Stimulated activated CD8-positive, alpha-beta memory T cell treated with anti-CD3 and anti-CD28 coated beads, Interleukin-2, amount 100 ng/mL, for 48 hours (primary cell): ENCODE results near the gene CACNB2.
"Not testable (repeated sequence)": the region's sequence is repeated elsewhere in the genome, so short reads cannot be mapped to it uniquely, and the experiment has no call there.

Source experiments
- DNase-seq, 2 donors: peaks; one replicate each; pipeline ENCODE4 v3.0.0-alpha.2; 2020; ENCODE audit warnings: low read depth in 2 of 2

Gene CACNB2

DNA sequence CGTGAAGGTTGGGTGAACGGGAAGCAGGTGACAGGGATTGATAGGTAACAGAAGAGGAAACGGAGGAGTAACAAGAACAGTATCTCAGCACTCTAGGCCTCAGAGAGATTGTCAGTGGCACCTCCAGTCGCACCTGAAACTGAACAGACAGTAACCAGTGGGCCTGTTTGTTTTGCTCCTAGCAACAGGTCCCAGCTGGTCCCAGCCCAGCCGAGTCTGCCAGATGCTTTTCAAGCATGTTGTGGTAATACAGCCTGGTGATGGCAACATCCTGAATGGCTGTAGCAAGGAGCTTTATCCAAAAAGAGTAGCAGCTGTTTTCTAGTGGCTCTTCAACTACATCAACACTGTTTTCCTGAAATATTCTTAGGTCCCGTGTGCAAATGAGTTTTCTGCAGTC lies 4.7 kb downstream of the CACNB2 start:
- DNase-seq, result no peak

DNA sequence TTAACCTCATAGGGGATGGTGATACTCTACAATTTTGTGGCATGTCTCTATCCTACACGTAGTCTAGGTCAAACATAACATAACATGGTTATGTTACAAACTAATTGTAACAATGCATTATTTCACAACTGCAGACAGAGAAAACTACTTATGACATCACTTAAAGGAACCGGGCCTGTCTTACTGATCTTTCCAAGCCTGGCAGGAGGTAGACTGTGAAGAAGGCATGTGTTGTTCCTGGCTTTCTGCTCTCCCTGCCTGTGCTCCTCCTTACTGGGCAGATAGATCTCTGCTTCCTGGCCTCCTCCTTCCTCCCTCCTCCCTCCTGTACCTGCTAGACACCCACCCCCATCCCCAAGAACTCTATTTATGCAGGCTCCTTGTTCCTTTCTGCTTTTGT lies 5.4 kb downstream of the CACNB2 start:
- no peak for DNase-seq

DNA sequence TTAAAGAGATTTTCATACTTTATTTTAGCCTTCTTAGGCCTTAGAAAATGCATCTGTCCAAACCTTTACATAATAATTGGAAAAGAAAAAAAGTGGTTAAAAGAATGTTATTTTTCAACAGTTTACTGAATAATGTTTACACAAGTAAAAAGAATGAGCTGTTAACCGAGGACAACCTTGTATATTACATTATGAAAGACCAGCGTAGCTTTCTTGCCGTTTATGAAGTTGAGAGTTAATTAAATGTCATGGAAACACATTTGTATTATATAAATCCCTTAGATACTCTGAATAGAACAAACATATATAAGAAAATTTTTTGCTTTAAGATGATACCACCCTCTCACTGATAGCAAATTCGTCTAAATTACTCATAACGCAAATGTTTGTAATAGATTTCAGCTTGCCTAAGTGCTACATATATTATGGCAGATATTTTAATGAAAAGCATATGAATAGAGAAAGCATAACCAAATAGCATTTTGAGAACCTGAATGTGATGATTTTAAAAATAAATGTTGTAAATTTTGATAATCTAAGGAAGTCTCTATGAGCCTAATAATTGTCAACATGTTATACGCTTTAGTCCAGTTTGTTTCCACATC lies 9.1 kb downstream of the CACNB2 start:
- no peak for DNase-seq

DNA sequence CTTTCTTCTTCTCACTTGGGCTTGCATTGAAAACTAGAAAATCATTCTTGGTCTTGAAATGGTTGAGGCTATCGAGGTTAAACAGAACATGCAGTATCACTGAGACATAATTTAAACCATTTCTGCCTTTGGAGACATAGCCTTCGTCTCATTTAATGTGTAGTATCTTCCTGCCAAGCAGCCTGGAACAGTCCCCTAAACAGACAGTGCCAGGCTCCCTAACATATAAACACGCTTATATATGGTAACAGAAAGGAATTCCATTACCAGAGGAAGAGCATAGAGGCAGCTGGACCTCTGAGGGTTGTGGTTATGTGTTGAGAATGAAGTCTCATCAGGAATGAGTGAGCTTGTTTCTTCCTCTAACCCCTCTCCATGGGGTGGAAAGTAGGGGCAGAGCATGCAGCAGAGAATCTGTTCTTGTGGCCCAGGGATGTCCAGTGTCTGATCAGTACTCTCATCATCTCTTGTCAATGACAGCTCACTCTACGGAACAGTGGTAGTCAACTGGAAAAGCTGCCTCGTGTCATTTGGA lies 11.2 kb downstream of the CACNB2 start:
- no peak for DNase-seq

DNA sequence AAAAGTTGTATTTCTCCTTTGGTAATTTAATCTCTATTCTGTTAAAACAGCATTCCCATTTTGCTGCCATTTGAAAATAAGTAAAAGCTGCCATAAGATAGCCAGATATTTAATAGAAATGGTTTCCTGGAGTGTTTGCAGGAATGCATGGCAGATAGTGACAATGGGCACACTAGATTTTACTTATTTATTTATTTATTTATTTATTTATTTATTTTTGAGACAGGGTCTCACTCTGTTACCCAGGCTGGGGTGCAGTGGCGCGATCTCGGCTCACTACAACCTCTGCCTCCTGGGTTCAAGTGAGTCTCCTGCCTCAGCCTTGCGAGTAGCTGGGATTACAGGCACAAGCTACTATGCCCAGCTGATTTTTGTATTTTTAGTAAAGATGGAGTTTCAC lies 13.2 kb downstream of the CACNB2 start:
- DNase-seq, result not testable (repeated sequence)

DNA sequence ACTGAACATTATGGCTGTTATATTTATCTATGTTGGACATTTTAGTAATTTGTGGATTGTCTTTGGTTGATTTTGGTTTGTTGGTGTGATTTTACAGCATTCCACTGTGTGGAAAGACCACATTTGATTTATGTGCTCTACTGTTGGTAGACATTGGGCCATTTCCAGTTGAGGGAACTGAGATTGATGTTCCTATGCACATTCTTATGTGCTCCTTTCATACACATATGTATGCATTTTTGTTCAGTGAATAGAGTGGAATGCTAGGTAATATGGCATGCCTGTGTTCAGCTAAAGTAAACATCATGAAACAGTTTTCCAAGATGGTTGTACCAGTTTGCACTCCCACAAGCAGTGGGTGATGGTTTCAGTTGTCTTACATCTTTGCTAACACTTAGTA lies 15.1 kb downstream of the CACNB2 start:
- DNase-seq, result no peak

DNA sequence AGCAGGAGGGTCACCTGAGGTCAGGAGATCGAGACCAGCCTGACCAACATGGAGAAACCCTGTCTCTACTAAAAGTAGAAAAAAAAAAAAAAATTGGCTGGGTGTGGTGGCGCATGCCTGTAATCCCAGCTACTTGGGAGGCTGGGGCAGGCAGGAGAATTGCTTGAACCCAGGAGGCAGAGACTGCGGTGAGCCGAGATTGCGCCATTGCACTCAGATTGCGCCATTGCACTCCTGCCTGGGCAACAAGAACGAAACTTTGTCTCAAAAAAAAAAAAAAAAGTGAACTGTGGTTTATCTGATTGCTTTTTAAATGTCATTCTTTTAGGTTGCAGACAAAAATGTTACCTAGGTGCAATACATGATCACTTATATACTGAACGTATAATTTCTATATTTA lies 16.6 kb downstream of the CACNB2 start:
- not testable (repeated sequence) for DNase-seq

DNA sequence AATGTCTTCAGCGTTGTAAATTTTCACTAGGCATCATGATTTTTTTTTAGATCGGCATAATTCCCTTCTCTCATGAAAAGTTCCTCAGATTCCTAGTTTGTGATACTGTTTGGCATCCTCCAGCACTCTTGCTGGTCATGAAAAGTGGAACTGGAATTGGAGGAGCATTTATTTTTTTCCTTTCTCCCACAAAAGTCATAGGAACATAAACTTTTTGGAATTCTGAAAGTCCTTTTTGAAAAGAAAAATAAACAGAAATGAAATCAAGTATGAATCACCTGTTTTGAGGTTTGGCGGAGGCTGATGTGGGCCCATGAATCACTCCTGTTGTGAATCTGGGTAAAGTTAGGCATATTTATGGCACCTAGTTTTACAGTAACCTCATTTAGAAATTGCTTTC lies 17.7 kb downstream of the CACNB2 start:
- DNase-seq, result no peak

DNA sequence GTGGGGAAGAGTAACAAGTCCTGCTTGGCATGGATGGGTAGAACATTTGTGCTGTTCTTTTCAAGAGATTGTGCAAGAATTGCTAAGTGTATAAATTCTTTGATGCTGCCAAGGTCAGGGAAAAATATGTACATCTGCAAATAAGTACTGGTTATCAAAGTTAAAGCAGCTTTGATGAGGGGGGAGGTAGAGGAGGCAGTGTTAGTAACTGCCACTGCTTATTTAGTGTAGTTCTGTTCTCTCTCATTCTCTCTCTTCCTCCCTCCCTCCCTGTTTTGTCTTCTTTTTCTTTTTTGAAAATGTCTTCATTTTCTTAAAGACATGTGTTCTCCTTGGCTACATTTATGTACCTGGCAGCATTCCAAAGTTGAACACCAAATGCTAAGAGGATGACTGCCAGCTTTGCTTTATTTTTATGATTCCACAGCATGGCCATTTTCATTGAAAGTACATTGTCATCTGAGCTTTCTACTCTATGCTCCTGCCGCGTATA lies 18.6 kb downstream of the CACNB2 start:
- no peak for DNase-seq

DNA sequence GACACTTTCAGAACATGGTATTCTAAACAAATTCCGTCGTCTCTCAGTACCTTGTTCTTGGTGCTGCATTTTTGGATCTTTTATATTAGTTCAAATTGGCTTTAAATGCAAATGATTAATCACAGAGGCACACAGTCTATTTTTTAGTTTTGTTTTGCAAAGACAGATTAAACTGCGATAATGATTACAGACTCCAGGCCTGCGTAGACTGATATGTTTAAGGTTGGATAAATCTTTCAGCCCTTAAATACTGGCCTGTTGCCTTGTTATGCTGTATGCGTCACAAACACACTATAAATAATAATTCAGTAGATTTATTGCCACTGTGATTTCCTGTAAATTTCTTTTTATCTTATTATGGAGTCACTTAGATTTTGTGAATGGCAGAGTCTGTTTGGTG lies 19.3 kb downstream of the CACNB2 start:
- DNase-seq, result no peak

DNA sequence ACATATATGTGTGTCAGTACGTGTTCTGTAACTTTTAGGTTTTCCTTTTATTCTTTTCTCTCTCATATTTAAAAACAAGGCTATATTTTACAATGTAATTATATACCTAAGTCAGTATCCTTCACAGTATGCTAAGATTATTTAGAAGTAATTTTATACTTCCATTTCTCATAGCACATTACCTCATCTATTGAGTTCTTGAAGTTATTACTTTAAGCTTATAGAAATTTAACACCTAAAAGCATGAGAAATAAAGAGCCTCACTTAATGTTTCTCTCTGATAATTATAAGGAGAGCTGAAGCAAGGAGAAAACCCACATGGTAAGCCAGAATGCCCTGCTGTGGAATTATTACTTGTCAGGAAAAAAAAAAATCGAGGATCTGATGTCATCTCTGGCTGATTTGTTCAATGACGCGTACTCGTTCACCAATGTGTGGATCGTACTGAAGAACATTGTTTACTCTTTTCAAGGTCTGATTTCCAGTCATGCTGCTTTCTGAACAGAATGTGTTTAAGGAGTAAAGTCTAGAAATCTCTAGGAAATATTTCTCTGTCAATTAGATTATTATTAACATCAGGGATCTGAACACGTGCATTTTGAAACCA lies 21.9 kb downstream of the CACNB2 start:
- no peak for DNase-seq

DNA sequence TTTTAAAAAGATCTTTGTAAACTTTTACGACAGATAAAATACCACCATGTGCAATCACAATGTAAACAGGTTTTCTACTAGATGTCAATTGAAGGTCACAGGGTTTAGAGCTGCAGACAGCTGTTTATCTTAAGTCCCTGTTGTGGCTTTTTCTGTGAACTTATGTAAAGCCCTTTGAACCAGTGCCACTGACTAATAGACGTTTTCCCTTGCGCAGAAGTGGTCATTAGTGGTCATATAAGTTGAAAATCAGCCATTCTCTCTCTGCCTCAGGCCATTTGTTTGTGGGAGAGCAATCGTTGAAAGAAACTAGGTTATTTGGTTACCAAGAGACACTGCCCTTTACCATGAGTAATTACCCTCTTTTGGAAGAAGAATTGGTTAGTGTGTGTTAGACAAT lies 23.9 kb downstream of the CACNB2 start:
- DNase-seq, result no peak

DNA sequence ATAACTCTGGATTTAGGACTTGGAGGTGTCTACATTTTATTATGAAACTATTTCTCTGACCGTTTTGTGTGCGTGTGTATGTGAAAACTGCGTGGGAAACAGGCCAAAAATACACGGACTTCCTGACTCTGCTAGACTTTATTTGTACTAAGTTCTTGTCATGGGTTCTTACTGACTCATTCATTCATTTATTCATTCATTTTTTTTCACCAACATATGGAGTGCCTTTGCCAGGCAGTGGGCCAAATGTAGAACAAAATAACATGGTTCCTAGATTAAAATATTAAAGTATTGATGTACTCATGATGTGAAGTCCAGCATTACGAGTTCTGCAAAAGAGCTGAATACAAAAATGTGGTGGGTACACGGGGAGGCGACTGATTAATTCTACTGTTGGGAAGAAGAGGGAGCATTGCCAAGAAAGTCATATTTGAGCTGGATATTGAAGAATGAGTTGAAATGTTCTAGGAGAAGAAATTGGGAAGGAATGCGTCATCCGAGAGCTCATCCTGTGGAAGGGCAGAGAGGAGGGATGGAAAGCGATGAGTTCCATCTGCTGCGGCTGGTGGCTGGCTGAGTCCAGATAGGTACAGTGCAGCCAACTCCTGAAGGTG lies 24.6 kb downstream of the CACNB2 start:
- DNase-seq, result no peak

DNA sequence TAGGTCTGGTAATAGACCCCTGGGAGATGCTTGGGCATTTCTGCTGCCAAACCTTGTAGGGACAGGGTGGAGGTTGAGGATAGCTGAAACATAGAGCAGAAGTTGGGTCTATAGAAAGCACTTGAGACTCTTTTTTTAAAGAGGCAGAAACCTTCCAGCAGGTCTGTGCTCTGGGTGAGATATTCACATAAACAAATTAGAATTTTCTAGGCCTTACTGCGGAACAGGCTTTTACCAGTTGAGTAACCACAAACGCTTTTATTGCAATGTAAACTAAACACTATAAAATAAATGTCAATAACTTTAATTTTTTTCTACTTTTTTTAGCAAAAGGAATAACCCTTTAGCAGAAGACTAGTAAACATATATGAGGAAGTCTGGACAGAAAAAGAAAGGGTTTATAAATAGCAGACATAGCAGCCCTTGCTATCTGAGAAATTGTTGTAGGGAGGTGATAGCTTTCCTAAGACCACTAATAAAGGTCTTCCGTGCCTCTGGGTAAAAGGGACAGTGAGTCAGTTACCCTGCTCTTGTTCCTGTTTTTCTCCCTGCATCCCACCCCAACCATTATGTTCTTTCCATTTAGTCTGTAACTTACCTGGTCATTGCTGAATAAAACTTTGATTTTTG lies 38.7 kb downstream of the CACNB2 start:
- no peak for DNase-seq

DNA sequence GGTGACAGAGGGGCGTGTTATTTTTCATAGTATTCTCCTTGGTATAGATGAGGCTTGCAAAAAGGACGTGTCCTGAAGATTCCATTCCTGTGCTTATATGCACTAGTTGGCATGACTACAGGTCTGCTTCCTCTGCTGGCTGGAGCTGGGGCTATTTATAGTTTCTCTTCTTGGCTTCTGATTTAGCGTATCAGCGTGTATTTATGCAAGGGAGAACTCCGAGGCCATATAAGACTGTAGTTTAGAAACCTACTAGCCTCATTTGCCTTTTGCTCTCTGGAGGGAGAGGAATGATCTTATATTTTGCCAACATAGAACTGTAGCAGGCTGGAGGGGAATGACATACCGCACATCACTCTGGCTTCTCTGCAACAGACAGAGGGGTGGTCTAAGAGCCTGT lies 39.7 kb downstream of the CACNB2 start:
- DNase-seq, result no peak

DNA sequence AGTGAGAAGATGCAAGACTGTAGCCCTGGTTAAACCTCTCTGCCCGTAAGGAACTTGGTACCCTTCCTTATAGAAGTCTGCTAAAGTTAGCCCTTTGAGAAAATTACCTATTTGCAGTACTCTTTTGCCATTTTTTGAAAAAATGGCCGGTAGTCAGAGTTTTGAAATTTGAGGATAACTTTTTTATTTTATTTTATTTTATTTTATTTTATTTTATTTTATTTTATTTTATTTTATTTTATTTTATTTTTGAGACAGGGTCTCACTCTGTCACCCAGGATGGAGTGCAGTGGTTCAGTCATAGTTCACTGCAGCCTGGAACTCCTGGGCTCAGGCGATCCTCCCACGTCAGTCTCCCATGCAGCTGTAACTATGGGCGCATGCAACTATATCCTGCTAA lies 41.2 kb downstream of the CACNB2 start:
- not testable (repeated sequence) for DNase-seq

DNA sequence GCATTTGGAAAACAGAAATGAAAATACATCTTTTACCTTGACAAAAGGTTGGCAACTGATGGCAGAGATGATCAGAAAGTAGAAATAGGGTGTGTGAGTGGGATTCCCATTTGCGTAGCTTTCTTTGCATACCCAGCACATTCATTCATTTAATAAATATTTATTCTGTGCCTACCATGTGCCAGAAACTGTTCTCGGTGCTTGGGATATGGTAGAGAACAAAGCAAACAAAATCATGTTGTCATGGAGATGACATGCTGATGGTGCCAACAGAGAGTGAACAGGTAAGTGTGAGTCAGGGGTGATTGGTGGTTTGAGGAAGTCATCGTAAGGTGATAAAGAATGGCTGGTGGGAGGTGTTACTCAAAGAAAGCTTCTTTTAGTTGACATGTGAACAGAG lies 45.4 kb downstream of the CACNB2 start:
- DNase-seq, result no peak

DNA sequence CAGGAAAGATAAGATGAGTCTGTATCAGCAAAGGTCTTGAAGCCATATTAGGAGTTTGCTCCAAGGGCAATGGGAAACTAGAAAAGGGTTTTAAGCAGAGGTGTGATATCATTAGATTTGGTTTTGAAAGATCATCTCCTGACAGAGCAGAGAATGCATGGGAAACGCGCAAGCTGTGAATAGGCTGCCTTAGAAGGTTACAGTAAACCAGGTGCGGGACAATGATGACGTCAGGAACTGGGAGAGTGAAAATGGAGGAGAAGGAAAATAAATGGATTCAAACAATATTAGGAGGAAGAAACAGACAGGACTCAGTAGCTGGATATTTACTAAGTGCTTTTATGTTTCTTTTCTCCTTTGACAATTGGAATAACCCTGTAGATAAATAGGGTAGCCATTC lies 50.6 kb downstream of the CACNB2 start:
- DNase-seq, result no peak

DNA sequence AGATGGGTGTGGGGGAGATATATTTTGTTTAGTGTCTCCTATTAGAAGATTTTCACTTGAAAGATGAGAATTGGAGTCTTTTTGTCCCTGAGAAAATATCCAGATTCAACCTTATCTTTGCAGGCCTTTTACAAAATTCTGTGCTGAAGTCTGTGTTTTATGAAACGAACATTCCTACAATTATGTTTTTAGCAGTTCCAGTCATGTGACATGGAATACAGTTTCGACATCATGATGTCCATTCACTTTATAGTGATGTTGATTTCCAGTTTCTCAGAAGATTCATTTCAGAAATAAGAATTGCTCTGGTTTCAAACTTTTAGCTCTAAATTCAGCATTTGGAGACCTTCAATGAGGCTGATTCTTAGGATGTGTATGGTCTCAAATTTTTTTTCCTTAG lies 54.4 kb downstream of the CACNB2 start:
- no peak for DNase-seq

DNA sequence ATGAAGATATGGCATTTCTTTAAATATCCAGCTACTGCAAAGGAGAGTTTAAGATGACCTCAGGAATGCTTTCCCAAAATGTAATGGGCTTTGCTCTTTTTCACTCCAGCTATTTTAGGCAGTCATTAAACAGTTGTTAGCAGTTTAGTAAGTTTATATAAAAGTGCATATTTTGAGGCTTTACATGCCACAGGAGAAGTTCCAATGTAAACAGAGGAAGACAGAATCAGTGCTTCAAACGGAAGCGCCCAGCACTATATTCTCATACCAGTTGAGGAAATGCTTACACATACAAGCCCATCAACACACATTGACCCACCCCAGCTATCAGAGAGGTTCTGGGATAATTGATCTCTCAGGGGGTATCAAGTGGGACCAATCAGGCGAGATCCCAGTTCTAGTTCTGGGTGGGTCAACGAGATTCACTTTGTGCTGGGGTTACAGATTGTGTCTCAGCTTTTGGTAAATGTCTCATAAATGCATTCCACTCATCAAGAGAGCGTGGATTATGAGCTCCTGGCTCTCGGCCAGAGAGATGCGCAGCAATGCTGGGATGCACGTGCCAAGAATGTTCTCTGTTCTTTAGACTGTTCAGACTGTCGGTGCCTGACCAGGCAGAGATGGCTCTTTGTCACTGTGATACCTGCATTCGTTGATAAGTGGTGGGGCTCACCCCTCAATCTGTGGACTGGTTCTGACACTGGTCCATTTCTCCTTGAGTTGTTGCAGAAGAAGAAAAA lies 55.0 kb downstream of the CACNB2 start:
- DNase-seq, result no peak

DNA sequence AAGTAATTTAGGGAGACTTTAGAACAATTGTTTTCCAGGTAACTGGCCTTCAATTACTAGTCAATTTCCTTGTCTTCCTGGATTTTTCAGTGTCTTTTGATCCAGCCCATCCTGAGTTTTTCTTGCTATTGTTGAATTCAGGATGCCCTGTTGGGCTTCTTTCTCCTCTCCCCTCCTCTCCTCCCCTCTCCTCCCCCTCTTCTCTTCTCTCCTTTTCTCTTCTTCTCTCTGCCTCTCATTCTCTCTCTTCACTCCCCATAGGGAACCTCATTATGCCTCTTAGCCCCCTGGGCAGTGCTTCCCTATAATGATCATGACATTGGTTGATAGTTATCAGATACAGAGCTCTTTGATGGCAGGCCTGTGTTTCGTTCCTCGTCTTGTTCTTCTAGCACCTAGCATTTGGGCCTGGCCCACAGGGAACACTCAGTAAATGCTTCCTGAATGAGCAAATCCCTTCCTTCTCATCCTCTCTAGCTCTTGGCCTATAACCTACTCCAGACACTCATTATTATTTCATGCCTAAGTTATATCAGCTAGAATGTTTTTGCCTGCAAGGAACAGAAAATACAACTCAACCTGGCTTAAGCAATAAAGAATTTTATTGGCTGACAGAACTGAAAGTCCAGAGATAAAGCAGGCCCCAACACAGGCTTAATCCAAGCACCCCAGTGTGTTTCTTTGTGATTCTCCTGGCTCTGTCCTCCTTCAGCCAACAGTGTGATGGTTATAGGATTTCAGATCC lies 56.8 kb downstream of the CACNB2 start:
- DNase-seq, result no peak
